ENCODE results near the gene ZNF280B.
A peak's percentile ranks its signal among the peaks of the same experiment; 100 is the strongest.

The ZNF280B gene

GRCh38 chr22:22508274-22509176 lies at the start of gene ZNF280B:
TSS of gene ZNF280B (minus strand) at chr22:22508742. CDS start at chr22:22489398, 19,344 bp downstream.
- DNase-seq (ENCODE audit: low read depth in 2 of 2): peak; percentile 45 to 59

- DNase-seq (ENCODE audit: low read depth in 2 of 2): no peak
Measured at GRCh38 chr22:22556995-22557925, 48.7 kb upstream of the ZNF280B start.

GRCh38 chr22:22556578-22556977 lies 48.0 kb upstream of the ZNF280B start:
- no peak for DNase-seq (ENCODE audit: low read depth in 2 of 2)

- DNase-seq (ENCODE audit: low read depth in 2 of 2): no peak
Measured at GRCh38 chr22:22555596-22555995, 47.1 kb upstream of the ZNF280B start.

- DNase-seq (ENCODE audit: low read depth in 2 of 2): no peak
Measured at GRCh38 chr22:22554587-22555284, 46.2 kb upstream of the ZNF280B start.

GRCh38 chr22:22553735-22554586 lies 45.4 kb upstream of the ZNF280B start:
- no peak for DNase-seq (ENCODE audit: low read depth in 2 of 2)

GRCh38 chr22:22553141-22553540 lies 44.6 kb upstream of the ZNF280B start:
- no peak for DNase-seq (ENCODE audit: low read depth in 2 of 2)

- no peak for DNase-seq (ENCODE audit: low read depth in 2 of 2)
Measured at GRCh38 chr22:22552630-22553029, 44.1 kb upstream of the ZNF280B start.

GRCh38 chr22:22550789-22551434 lies 42.4 kb upstream of the ZNF280B start:
- no peak for DNase-seq (ENCODE audit: low read depth in 2 of 2)

- DNase-seq (ENCODE audit: low read depth in 2 of 2): no peak
Measured at GRCh38 chr22:22548910-22549309, 40.4 kb upstream of the ZNF280B start.

- DNase-seq (ENCODE audit: low read depth in 2 of 2): no peak
Measured at GRCh38 chr22:22548317-22548716, 39.8 kb upstream of the ZNF280B start.

GRCh38 chr22:22547692-22548300 lies 39.3 kb upstream of the ZNF280B start:
- no peak for DNase-seq (ENCODE audit: low read depth in 2 of 2)

- no peak for DNase-seq (ENCODE audit: low read depth in 2 of 2)
Measured at GRCh38 chr22:22547226-22547625, 38.7 kb upstream of the ZNF280B start.

GRCh38 chr22:22546490-22546889 lies 37.9 kb upstream of the ZNF280B start:
- DNase-seq (ENCODE audit: low read depth in 2 of 2): no peak

- DNase-seq (ENCODE audit: low read depth in 2 of 2): no peak
Measured at GRCh38 chr22:22545084-22545483, 36.5 kb upstream of the ZNF280B start.

- no peak for DNase-seq (ENCODE audit: low read depth in 2 of 2)
Measured at GRCh38 chr22:22538226-22538989, 29.9 kb upstream of the ZNF280B start.

- no peak for DNase-seq (ENCODE audit: low read depth in 2 of 2)
Measured at GRCh38 chr22:22536916-22537315, 28.4 kb upstream of the ZNF280B start.

- DNase-seq (ENCODE audit: low read depth in 2 of 2): no peak
Measured at GRCh38 chr22:22536515-22536914, 28.0 kb upstream of the ZNF280B start.

- DNase-seq (ENCODE audit: low read depth in 2 of 2): no peak
Measured at GRCh38 chr22:22535662-22536061, 27.1 kb upstream of the ZNF280B start.

All from stimulated activated CD8-positive, alpha-beta memory T cell treated with anti-CD3 and anti-CD28 coated beads, Interleukin-15, amount 100 ng/mL, for 4 hours (primary cell).